HG03575 (cell line): ENCODE data around the gene MYOM1.

Experiments used
- ATAC-seq: cut with Tn5 transposase; IDR thresholded peaks from one replicate; pipeline ENCODE4 v1.9.1; 2021; ENCODE audit not compliant: unreplicated experiment, insufficient number of reproducible peaks, low FRiP score; ENCODE audit errors: extremely low read depth

The MYOM1 gene

GRCh38 chr18:3251249-3251962, 31.6 kb upstream of the MYOM1 start:
- no peak for ATAC-seq

GRCh38 chr18:3250237-3251107, 30.7 kb upstream of the MYOM1 start:
- ATAC-seq: no peak

- ATAC-seq: no peak
Observed at GRCh38 chr18:3248658-3249359, 29.0 kb upstream of the MYOM1 start.

GRCh38 chr18:3248062-3248657, 28.4 kb upstream of the MYOM1 start:
- no peak for ATAC-seq

- ATAC-seq: peak; percentile 47
Observed at GRCh38 chr18:3247240-3248061, 27.7 kb upstream of the MYOM1 start, which contains the start of gene MYL12A. Gene MYL12A, plus strand, starts transcription at chr18:3247801. Its CDS starts 5,447 bp downstream, at chr18:3253248.

GRCh38 chr18:3246635-3247239, 27.0 kb upstream of the MYOM1 start:
- no peak for ATAC-seq

GRCh38 chr18:3245853-3246634, 26.3 kb upstream of the MYOM1 start:
- ATAC-seq: no peak

- ATAC-seq: no peak
Observed at GRCh38 chr18:3245185-3245564, 25.4 kb upstream of the MYOM1 start.

- no peak for ATAC-seq
Observed at GRCh38 chr18:3238742-3239141, 19.0 kb upstream of the MYOM1 start.

GRCh38 chr18:3236470-3236869, 16.7 kb upstream of the MYOM1 start:
- no peak for ATAC-seq

GRCh38 chr18:3235846-3236245, 16.1 kb upstream of the MYOM1 start:
- ATAC-seq: no peak

GRCh38 chr18:3234457-3234856, 14.7 kb upstream of the MYOM1 start:
- ATAC-seq: no peak

- no peak for ATAC-seq
Observed at GRCh38 chr18:3233433-3234168, 13.8 kb upstream of the MYOM1 start.

- ATAC-seq: no peak
Observed at GRCh38 chr18:3233004-3233403, 13.2 kb upstream of the MYOM1 start.

- ATAC-seq: no peak
Observed at GRCh38 chr18:3230401-3231334, 10.9 kb upstream of the MYOM1 start.

GRCh38 chr18:3226048-3226447, 6.3 kb upstream of the MYOM1 start:
- ATAC-seq: no peak
